Endothelial cell (in vitro differentiated cells): ENCODE measurements around the gene TUBB4A. TPM values are rescaled to one million over a fixed set of nuclear protein-coding genes. Genes with fewer than 3 reads are reported as not detected.

Source experiments
- DNase-seq: peaks from one replicate; pipeline ENCODE4 v3.0.0; 2021; ENCODE audit warnings: low spot score
- H3K27ac Mint-ChIP-seq: one replicate; pipeline ENCODE4 v1.8.0; 2021; ENCODE audit warnings: mixed read lengths, inconsistent platforms; ENCODE audit not compliant: unreplicated experiment
- H3K27me3 Mint-ChIP-seq: one replicate; pipeline ENCODE4 v1.8.0; 2021; ENCODE audit warnings: mild to moderate bottlenecking, moderate library complexity, mixed read lengths, inconsistent platforms; ENCODE audit not compliant: unreplicated experiment
- H3K36me3 Mint-ChIP-seq: one replicate; pipeline ENCODE4 v1.8.0; 2021; ENCODE audit warnings: mild to moderate bottlenecking, low read depth, mixed read lengths, inconsistent platforms; ENCODE audit not compliant: unreplicated experiment
- H3K4me1 Mint-ChIP-seq: one replicate; pipeline ENCODE4 v1.8.0; 2021; ENCODE audit warnings: mild to moderate bottlenecking, mixed read lengths, inconsistent platforms; ENCODE audit not compliant: unreplicated experiment
- H3K4me3 Mint-ChIP-seq: one replicate; pipeline ENCODE4 v1.8.0; 2021; ENCODE audit warnings: mild to moderate bottlenecking, mixed read lengths, inconsistent platforms; ENCODE audit not compliant: unreplicated experiment
- H3K9me3 Mint-ChIP-seq: one replicate; pipeline ENCODE4 v1.8.0; 2021; ENCODE audit warnings: mixed read lengths, inconsistent platforms; ENCODE audit not compliant: unreplicated experiment
- CTCF ChIP-seq: fragments of 200-600 bp; sonication (generic); IDR thresholded peaks from one replicate; pipeline ENCODE4 v1.5.0; 2021; ENCODE audit warnings: antibody characterized with exemption; ENCODE audit not compliant: unreplicated experiment
- total RNA-seq: library from RNA; stranded (reverse); fragmentation: NEBNext Ultra II Directional; extraction: Animal tissue kit (Norgen Biotek cat#: 25700); gene quantifications from one replicate; pipeline ENCODE4 v1.2.1, GENCODE V29; 2021; ENCODE audit not compliant: unreplicated experiment

TUBB4A gene
- total RNA-seq, 1 donor from 2014 or later, result 0.21 TPM

- Mint-ChIP-seq H3K27me3 (peaks cover 11% of the 10 kb centered on the region), H3K27ac (no peak overlapping the region), H3K4me1 (peaks cover 7% of the 10 kb centered on the region), H3K4me3 (peak overlapping the region; percentile 94), H3K9me3 (no peaks in the 10 kb centered on the region), H3K36me3 (peaks cover 2% of the 10 kb centered on the region)
- peak; percentile 95 for DNase-seq
- peak; percentile 78 for TF ChIP-seq CTCF
Measured at GRCh38 chr19:6460099-6460884, 41.8 kb downstream of the TUBB4A start.

- Mint-ChIP-seq H3K9me3 (no peaks in the 10 kb centered on the region), H3K4me3 (peak within 1 kb of the TSS; percentile 94), H3K27me3 (peaks cover 4% of the 10 kb centered on the region), H3K36me3 (peaks cover 7% of the 10 kb centered on the region), H3K4me1 (peaks cover 7% of the 10 kb centered on the region), H3K27ac (no peak within 1 kb of the TSS)
- no peak for TF ChIP-seq CTCF
- peak; percentile 77 for DNase-seq
Measured at GRCh38 chr19:6459262-6460098, 42.6 kb downstream of the TUBB4A start, which contains the start of gene SLC25A23. TSS of gene SLC25A23 (minus strand) at chr19:6459792. CDS start at chr19:6459628, 164 bp downstream.

- H3K4me1 Mint-ChIP-seq, result peaks cover 7% of the 10 kb centered on the region
- no peak overlapping the region for H3K27ac Mint-ChIP-seq
- peaks cover 12% of the 10 kb centered on the region for H3K36me3 Mint-ChIP-seq
- H3K9me3 Mint-ChIP-seq, result no peaks in the 10 kb centered on the region
- DNase-seq, result no peak
- H3K27me3 Mint-ChIP-seq, result peaks cover 4% of the 10 kb centered on the region
- H3K4me3 Mint-ChIP-seq, result peak overlapping the region; percentile 89
- no peak for TF ChIP-seq CTCF
Measured at GRCh38 chr19:6458695-6459261, 43.3 kb downstream of the TUBB4A start.

DNA sequence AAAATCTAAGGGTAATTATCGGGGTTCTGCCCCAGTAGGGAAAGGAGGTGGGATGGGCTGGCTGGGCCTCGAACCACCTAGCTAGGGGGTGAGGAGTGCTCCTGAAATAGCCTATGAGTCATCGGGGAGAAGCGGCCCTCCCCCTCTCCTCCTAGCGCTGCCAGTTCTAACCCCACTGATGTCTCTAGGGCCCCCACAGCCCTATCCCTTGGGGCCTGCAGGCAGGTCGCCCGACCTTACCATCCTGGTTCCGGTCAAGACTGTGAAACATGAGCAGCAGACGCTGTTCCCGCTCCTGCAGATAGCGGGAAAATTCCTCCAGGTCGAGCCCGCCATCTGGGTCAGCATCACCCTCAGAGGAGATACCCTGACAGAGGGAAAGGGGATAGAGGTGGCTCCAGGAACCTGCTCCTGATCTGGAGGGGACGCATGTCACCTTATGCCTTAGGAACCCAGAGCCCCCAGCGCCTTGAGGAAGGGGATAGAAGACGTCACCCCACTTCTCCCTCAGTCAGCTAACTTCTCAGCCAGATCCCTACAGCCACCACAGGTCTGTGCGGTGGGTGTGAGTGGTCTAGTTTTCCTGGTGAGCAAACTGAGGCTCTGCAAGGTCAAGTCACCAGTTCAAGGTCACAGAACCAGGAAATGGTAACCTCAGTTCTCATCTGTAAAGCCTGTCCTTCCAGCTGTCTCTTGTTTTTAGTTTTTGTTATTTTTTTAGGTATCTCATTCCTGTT lies 44.0 kb downstream of the TUBB4A start:
- Mint-ChIP-seq H3K36me3 (peaks cover 16% of the 10 kb centered on the region), H3K27me3 (peaks cover 4% of the 10 kb centered on the region)

More for the DNA sequence above, 44.0 kb downstream of the TUBB4A start:
- DNase-seq, result no peak
- H3K4me1 Mint-ChIP-seq, result peaks cover 7% of the 10 kb centered on the region
- TF ChIP-seq CTCF, result no peak
- no peaks in the 10 kb centered on the region for H3K9me3 Mint-ChIP-seq
- no peak overlapping the region for H3K27ac Mint-ChIP-seq
- peak overlapping the region; percentile 89 for H3K4me3 Mint-ChIP-seq
